GM18951 (cell line): ENCODE data around the gene SART1.

ENCODE experiments used
- POLR2A ChIP-seq: IDR thresholded peaks from 4 replicates; pipeline ENCODE4 v1.6.1; 2011; ENCODE audit warnings: mild to moderate bottlenecking; ENCODE audit not compliant: insufficient read length, insufficient read depth; ENCODE audit errors: extremely low read depth
- in situ Hi-C: fragments of 300-500 bp; cut with MboI; formaldehyde crosslinking; loops from one replicate; pipeline ENCODE4 v1.12.0; 2022; ENCODE audit warnings: low sequenced_read_pairs, mixed read lengths, inconsistent platforms; ENCODE audit not compliant: unreplicated experiment

The SART1 gene

DNA sequence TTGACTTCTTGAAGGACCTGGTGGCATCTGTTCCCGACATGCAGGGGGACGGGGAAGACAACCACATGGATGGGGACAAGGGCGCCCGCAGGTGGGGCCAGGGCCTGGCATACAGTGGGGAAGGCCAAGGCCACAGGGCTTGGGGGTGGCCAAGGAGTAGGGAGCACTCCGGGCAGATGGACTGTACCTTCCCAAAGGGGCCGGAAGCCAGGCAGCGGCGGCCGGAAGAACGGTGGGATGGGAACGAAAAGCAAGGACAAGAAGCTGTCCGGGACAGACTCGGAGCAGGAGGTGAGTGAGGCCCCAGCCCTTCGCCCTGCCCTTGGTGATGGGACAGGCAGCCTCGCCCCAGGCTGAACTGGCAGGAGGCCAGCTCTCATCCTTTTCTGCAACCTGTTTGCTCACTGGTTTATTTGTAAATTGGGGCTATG is 41.1 kb upstream of the SART1 start:
- in situ Hi-C loops: no loop called here
- no peak for TF ChIP-seq POLR2A

DNA sequence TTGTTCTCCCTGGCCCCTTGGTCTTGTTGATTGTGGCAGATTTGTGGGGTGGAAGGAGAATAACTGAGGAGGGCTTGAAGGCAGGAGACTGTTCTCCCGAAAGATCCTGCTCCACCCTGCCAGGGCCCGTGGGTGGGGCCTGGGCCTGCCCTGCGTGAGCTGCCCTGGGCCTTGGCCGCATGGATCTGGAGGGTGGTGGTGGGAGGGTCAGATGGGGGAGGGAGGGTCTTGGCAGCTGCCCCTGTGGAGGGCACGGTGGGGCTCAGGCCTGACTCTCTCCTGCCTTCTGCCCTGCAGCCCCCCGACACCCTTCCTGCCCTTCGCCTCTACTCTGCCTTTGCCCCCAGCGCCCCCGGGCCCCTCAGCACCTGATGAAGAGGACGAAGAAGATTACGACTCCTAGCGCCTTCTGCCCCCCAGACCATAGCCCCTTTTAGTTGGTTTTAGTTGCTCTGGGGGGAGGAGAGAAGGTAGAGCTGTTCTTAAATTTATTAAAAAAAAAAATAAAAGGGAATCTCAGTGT is 40.4 kb upstream of the SART1 start:
- in situ Hi-C loops: no loop called here
- TF ChIP-seq POLR2A: no peak

DNA sequence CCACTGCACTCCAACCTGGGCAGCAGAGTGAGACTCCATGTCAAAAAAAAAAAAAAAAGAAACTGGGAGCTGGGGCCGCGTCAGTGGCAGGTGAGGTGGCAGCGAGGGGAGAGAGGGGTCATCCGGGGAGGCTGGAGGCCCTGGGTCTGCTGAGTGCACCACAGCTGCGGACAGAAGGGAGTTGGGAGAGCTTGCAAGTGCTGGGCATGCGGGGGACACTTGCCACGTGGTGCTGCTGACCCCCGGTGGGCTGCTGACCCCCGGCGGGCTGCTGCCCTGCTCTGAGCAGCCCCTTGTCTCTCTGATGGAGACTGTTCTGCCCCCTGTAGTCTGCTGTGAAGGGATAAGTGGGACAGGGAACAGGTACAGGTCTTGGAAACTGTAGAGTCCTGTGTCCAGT is 39.7 kb upstream of the SART1 start:
- TF ChIP-seq POLR2A: no peak
- in situ Hi-C loops: no loop called here

DNA sequence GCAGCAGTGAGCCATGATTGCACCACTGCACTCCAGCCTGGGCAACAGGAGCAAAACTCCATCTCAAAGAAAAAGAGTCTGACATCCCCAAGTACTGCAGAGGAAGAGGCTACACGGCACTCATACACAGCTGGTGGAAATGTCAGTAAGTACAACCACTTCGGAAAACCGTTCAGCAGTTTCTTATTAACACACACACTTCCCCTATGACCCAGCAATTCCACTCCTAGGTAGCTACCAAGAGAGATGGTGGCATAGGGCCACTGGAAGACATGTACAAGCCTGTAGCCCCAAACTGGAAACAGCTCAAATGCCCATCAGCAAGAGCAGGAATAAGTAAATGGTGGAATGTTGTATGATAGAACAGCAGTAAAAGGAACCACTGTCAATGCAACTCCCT is 39.0 kb upstream of the SART1 start:
- in situ Hi-C loops: no loop called here
- TF ChIP-seq POLR2A: no peak

DNA sequence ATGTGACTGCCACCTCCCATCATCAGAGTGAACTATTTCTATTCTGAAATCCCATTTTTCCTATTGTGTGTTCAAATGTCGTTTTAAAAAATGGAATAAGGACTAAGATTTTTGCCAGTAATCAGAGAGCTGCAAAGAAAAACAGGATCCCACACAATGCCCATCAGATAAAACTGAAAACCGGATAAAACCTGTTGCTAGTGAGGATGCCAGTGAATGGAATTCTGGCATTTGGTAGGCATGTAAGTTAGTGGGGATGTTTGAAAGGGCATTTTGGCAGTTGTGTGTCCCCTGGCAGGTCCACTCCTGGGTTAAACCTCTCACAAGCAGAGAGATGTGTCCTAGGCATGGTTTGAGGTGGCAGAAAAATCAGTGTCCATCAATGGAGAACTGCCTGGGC is 36.1 kb upstream of the SART1 start:
- TF ChIP-seq POLR2A: no peak
- in situ Hi-C loops: no loop called here

DNA sequence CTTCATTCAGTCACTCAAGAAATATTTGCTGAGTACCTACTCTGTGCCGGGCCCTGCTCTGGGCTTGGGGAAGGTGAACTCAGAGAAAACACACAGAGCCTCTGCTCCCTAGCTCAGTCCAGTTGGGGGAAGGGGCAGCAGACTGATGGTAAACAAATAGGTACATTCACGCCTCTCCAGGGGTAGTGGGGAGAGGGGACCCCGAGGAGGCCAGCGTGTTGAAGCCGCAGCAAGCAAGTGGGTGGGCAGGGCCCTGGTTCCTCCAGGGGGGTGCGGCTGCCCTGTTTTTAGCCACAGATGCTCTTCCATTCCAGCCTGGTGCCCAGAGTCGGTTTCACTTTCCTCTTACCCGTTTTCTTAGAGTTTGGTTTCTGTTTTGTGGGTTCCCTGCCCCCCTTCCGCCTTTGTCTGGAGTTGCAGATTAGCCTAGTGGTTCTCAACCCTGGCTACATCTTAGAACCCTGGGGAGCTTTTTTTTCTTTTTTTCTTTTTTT is 33.6 kb upstream of the SART1 start:
- peak; percentile 58 for TF ChIP-seq POLR2A
- in situ Hi-C loops: no loop called here

DNA sequence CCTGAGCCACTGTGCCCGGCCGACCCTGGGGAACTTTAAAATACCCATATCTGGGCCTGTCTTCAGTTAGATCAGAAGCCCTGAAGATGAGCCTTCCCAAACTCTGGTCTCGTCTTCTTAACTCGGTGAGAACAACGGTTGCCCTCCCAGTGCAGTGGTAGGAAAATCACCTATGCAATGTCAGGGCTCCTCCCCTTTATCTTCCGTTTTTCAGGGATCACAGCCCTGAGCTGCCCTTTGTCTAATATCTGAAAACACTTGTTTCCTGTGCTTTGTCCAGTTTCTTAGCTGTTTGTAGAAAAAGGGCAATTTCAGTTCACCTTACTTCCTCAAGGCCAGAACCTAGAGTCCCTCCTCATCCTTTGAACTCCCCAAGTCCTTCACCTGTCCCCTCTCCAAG is 32.9 kb upstream of the SART1 start:
- in situ Hi-C loops: no loop called here
- TF ChIP-seq POLR2A: no peak

DNA sequence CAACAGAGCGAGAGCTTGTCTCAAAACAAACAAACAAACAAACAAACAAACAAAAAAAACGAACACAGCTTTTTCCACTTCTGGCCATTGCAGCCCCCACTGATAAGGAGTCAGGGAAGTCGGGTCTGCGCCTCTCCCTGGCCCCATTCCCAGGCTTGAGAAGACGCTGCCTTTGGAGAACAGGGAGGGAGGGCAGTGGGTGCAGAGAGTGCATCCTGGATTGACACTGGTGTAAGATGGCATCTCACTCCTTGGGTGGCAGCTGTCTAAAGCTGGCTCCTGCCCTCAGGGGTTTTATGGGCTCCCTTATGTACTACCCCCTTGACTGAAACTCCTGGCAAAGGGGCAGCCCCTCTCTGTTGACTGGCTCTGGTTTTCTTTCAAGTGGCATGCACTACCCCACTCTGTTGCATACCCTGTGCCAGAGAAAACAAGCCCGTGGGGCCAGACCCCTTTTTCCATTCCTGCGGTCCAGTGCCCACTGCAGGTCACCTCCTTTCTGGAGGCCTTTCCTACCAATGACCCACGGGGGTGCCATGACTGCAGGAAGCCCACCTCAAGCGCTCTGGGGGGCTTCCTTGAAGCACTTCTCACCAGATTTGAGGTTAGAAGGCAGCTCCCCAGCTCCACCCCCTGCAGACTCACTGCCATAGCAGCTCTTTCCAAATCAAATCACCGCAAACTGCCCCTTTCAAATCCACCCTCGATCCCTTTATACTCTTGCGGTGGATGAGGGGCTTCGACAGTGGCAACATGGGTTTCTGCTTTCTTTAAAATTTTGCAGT is 29.6 kb upstream of the SART1 start:
- TF ChIP-seq POLR2A: no peak
- in situ Hi-C loops: no loop called here

DNA sequence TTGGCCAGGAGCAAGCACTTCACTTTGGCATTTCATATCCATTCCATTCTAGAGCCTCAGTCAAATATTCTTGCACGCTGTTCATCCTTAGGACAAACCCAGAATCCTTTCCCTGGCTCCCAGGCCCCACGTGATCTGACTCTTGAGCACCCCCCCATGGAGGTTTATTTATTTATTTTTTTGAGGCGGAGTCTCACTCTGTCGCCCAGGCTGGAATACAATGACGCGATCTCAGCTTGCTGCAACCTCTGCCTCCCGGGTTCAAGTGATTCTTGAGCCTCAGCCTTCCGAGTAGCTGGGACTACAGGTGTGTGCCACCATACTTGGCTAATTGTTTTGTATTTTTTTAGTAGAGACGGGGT is 29.0 kb upstream of the SART1 start:
- in situ Hi-C loops: no loop called here
- TF ChIP-seq POLR2A: no peak

DNA sequence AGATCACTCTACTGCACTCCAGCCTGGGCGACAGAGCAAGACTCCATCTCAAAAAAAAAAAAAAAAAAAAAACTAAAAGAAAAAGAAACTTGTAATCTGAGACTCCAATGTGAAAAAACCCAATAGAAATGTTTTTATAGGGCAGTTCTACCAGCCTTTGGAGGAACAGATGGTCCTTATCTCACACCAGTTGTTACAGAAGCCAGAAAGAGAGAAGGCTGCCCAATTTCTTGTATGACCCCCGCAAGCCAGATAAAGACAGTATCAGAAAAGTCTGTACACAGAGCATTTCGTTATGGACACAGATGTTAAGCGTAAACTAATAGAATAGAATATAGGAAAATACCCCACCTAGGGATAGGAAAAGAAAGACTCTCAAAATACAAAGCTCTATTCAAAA is 27.5 kb upstream of the SART1 start:
- in situ Hi-C loops: no loop called here

DNA sequence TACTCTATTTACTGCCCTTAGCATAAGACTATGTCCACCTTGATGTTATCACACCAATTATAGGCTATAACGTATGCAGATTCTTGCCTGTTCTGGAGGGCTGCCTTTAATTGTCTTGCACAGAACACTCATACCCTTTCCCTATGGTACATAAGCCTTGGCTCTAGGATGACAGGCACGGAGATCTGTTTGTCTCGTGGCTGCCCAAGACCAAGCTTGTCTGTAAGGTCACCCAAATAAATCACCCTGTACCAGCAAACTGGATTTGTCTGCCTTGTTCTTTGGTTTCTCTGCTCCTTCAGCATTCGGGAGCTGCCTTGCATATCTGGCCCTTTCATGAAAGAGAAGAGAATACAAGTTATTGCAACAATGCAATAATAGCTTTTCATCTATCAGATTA is 23.8 kb upstream of the SART1 start:
- in situ Hi-C loops: no loop called here
- no peak for TF ChIP-seq POLR2A

More for the DNA sequence above, 27.5 kb upstream of the SART1 start:
- no peak for TF ChIP-seq POLR2A

DNA sequence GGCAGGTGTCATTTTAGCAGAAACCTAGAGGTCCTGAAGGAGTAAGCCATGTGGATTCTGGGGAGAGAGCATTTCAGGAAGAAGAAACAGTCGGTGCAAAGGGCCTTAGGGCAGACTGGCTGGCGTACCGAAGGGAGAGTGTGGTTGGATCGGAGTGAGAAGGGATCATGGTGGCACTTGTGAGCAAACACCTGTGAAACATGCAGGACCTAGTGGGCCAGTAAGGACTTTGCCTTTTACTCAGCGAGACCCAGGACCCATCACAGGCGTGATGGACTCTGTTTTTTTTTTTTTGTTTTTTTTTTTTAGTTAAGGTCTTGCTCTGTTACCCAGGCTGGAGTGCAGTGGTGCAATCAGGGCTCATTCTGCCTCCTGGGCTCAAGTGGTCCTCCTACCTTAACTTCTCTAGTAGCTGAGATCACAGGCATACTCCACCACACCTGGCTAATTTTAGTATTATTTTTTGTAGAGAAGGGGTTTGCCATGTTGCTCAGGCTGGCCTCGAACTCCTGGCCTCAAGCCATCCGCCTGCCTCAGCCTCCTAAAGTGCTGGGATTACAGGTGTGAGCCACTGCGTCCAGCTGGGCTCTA is 19.7 kb upstream of the SART1 start:
- in situ Hi-C loops: no loop called here
- no peak for TF ChIP-seq POLR2A

DNA sequence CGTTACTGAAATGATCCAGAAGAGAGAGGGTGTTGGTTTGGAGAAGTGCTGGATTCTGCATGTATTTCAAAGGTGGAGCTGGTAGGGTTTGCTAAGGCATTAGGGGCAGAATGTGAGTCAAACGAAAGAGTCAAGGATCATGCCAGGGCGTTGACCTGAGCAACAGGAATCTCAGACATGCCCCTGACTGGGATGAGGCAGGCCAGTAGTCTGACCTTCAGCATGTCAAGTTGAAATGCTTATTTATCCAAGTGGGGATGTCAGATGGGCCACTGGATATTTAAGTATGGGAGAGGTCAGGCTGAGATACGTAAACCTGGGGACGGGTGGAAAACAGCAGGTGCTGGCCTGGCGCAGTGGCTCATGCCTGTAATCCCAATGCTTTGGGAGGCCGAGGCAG is 19.0 kb upstream of the SART1 start:
- no peak for TF ChIP-seq POLR2A
- in situ Hi-C loops: no loop called here

DNA sequence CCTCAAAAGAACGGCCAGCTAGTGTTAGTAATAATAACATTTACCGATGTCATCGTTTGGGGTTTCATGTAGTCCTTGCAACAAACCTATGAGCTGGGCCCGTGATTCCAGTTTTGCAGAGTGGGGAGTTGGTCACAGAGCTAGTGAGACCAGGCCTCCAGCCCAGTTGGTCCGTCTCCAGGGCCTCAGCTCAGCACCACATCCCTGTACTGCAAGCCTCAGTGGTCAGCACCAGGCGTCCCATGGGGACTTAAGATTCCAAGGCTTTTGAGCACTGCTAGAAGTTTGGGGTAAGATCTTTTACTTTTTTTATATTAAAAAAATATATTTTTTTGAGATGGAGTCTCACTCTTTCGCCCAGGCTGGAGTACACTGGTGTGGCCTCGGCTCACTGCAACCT is 17.3 kb upstream of the SART1 start:
- no peak for TF ChIP-seq POLR2A
- in situ Hi-C loops: no loop called here
